Lower leg skin (tissue), 4 donors: ENCODE results near the gene CEACAM8. TPM values are rescaled to one million over a fixed set of nuclear protein-coding genes. Genes with fewer than 3 reads are reported as not detected.

Source experiments
- DNase-seq, 2 donors: peaks; one replicate each; pipeline ENCODE4 v3.0.0-alpha.2; 2019; ENCODE audit warnings: low spot score in 2 of 2
- H3K4me3 ChIP-seq: fragments of 200-600 bp; sonication (generic); 2 replicates; pipeline ENCODE4 v1.5.1; 2017; ENCODE audit warnings: mild to moderate bottlenecking, low read depth; ENCODE audit not compliant: poor library complexity, severe bottlenecking
- POLR2A ChIP-seq, 2 donors: fragments of 450-650 bp; IDR thresholded peaks; one replicate each; pipeline ENCODE4 v1.6.1; 2016 to 2017; ENCODE audit warnings: antibody characterized with exemption in 2 of 2, mild to moderate bottlenecking in 1 of 2, moderate library complexity in 1 of 2
- WGBS, 2 donors: methylation state at CpG; one replicate each; pipeline ENCODE4 v1.1.5; 2018; 5-methylcytosine and 5-hydroxymethylcytosine counted together
- intact Hi-C: fragments of 100-400 bp; cut with DNase I; formaldehyde crosslinking; loops from one replicate; pipeline ENCODE4 v1.15.0; 2023; ENCODE audit warnings: low total_unique reads
- total RNA-seq, 4 donors: library from RNA; depleted of rRNA; stranded (reverse); fragments of >200 nt; gene quantifications; one replicate each; pipeline ENCODE4 v1.1.0, GENCODE V29; 2016
- TF ChIP-seq, protein P1 (sequence below), 3 donors: fragments of 450-650 bp; IDR thresholded peaks; one replicate each; pipeline ENCODE4 v1.5.1; 2016; ENCODE audit warnings: antibody characterized with exemption in 3 of 3, mild to moderate bottlenecking in 3 of 3, moderate library complexity in 2 of 3

CEACAM8 gene
- total RNA-seq, 4 donors from 2014 or later, result not detected

- TF ChIP-seq, protein P1, sequence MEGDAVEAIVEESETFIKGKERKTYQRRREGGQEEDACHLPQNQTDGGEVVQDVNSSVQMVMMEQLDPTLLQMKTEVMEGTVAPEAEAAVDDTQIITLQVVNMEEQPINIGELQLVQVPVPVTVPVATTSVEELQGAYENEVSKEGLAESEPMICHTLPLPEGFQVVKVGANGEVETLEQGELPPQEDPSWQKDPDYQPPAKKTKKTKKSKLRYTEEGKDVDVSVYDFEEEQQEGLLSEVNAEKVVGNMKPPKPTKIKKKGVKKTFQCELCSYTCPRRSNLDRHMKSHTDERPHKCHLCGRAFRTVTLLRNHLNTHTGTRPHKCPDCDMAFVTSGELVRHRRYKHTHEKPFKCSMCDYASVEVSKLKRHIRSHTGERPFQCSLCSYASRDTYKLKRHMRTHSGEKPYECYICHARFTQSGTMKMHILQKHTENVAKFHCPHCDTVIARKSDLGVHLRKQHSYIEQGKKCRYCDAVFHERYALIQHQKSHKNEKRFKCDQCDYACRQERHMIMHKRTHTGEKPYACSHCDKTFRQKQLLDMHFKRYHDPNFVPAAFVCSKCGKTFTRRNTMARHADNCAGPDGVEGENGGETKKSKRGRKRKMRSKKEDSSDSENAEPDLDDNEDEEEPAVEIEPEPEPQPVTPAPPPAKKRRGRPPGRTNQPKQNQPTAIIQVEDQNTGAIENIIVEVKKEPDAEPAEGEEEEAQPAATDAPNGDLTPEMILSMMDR (IDR thresholded peaks at IDR 0.05), result no peak
- TF ChIP-seq POLR2A (IDR thresholded peaks at IDR 0.05), result no peak
- intact Hi-C loops, result no loop called here
- DNase-seq, result no peak
- H3K4me3 ChIP-seq, result no peak overlapping the region
Measured at GRCh38 chr19:42584466-42584865, 10.3 kb downstream of the CEACAM8 start.

- TF ChIP-seq POLR2A (IDR thresholded peaks at IDR 0.05), result no peak
- TF ChIP-seq, protein P1 (IDR thresholded peaks at IDR 0.05), result no peak
- H3K4me3 ChIP-seq, result no peak overlapping the region
- intact Hi-C loops, result no loop called here
- no peak for DNase-seq
- 40% methylated on average over 1 of the region's 1 CpG for WGBS, 2 donors
Measured at GRCh38 chr19:42577016-42577415, 17.7 kb downstream of the CEACAM8 start.

DNA sequence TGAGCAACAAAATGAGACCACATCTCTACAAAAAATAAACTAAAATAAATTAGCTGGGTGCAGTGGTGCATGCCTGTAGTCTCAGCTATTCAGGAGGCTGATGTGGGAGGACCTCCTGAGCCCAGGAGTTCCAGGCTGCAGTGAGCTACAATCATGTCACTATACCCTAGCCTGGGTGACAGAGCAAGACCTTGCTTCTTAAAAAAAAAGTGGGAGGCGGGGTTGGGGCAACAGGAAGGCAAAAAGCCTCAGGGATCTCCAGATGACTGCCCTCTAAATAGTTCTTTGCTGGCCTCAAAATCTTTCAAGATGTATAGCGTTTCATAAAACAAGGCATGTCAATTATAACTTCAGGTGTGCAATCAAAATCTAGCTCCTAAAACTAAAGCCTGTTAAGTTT, 18.5 kb downstream of the CEACAM8 start:
- WGBS, 2 donors, result 61 to 64% methylated on average over 2 of the region's 2 CpGs
- intact Hi-C loops, result no loop called here

GRCh38 chr19:42573642-42574041, 21.1 kb downstream of the CEACAM8 start:
- H3K4me3 ChIP-seq, result no peak overlapping the region
- DNase-seq, result no peak
- intact Hi-C loops, result no loop called here
- no peak for TF ChIP-seq POLR2A (IDR thresholded peaks at IDR 0.05)
- TF ChIP-seq, protein P1 (IDR thresholded peaks at IDR 0.05), result no peak
- WGBS, 2 donors, result 53% methylated on average over 1 of the region's 1 CpG

More for the DNA sequence above, 18.5 kb downstream of the CEACAM8 start:
- H3K4me3 ChIP-seq, result no peak overlapping the region
- no peak for TF ChIP-seq POLR2A (IDR thresholded peaks at IDR 0.05)
- TF ChIP-seq, protein P1 (IDR thresholded peaks at IDR 0.05), result no peak
- DNase-seq, result no peak

GRCh38 chr19:42571116-42571515, 23.6 kb downstream of the CEACAM8 start:
- 60 to 61% methylated on average over 2 of the region's 2 CpGs for WGBS, 2 donors
- DNase-seq, result no peak
- no peak overlapping the region for H3K4me3 ChIP-seq
- TF ChIP-seq, protein P1 (IDR thresholded peaks at IDR 0.05), result no peak
- no peak for TF ChIP-seq POLR2A (IDR thresholded peaks at IDR 0.05)
- intact Hi-C loops, result no loop called here

DNA sequence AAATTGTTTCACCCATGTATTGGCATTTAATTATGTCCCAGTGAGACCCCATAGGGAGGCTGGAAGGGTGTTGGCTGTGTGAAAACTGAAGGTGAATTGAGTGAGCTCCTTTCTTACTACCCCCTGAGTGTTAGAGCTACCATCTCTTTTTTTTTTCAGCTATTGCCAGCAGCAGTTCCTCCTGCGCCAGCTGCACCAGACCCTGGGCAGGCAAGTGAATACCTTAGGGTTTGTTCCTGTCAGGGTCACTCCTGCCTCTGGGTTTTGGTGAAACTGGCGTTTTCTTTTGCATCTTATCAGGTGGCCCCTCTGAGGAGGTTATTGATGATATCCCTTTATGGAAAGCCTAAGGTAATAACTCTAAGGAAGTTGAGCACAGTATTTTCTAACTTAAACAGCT, 25.5 kb downstream of the CEACAM8 start:
- TF ChIP-seq, protein P1 (IDR thresholded peaks at IDR 0.05), result no peak
- no peak for TF ChIP-seq POLR2A (IDR thresholded peaks at IDR 0.05)
- intact Hi-C loops, result no loop called here
- H3K4me3 ChIP-seq, result no peak overlapping the region
- 64 to 80% methylated on average over 2 of the region's 2 CpGs for WGBS, 2 donors
- no peak for DNase-seq
